ENCODE measurements around the gene SLC24A4.

The SLC24A4 gene

DNA sequence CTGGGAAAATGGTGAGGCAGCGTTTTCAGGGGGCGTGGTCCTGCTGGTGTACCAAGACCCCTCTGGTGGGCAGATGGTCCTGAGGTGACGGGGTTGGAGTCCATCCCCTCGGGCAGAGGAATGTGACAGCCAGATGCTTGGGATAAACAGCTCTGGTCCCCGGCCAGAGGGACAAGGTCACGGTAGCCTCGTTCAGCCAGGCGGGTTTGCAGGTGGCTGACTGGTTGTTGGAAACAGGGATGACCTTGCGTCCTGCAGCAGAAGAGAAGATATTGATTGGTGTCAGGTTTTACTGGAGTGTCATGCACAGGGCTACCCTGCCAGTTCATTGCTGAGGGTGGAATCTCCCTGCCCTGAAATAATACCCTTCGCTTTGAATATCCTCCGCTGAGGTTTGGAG is 43.3 kb downstream of the SLC24A4 start:
- no peak for DNase-seq (ENCODE audit: extremely low read depth in 1 of 2, low read depth in 1 of 2)

DNA sequence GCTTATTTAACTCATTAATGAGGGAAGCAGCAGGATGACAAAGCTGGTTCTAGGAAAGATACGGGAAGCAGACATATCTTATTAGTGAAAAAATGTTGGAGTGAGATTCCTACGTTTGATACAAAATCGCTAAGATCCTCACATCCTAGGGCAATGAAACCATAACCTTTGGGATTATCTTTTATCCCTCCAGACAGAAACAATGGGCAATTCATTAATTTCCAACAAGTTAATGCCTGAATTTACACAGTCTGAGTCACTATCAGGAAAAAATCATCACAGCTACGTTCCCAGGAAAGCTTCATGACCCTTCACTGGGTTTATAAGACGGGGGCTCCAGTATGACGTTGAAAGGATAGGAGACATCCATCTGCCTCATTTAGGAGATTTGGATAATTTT is 45.0 kb downstream of the SLC24A4 start:
- no peak for DNase-seq (ENCODE audit: extremely low read depth in 1 of 2, low read depth in 1 of 2)

DNA sequence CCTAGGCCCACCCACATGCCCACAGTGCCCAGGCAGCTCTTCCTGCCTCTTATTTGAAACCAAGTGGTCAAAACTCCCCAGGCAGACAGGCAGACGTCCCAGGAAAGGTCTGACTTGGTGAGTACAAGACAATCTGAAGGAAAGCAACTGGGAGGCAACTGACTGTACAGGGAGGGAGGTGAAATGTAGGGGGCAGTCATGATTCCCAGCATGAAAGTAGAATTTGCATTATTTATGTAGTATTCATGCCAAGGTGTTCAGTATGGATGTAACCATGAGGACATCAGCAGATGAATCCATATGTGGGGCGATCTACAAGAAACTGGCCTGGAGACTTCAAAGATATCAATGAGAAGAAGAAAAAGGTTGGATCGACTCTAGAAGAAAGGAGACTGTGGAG is 46.1 kb downstream of the SLC24A4 start:
- no peak for DNase-seq (ENCODE audit: extremely low read depth in 1 of 2, low read depth in 1 of 2)

DNA sequence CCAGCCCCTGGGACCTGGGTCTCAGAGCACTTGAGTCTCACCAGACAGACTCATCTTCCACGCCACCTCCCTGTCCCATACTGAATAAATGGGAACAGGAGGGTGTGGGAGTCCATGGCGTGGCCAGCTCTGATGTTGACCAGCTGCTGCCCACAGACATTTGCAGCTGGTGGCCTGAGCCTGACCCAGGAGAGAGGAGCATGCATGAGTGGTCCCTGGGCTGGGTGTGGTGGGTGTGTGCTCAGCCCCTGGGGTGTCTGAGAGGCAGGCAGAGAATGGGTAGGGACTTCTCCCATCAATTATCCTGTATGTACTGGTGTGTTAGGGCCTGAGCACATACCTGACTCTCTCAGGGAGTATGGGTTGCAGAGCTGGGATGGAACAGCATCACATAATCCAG is 49.3 kb downstream of the SLC24A4 start:
- DNase-seq (ENCODE audit: extremely low read depth in 1 of 2, low read depth in 1 of 2) = no peak

DNA sequence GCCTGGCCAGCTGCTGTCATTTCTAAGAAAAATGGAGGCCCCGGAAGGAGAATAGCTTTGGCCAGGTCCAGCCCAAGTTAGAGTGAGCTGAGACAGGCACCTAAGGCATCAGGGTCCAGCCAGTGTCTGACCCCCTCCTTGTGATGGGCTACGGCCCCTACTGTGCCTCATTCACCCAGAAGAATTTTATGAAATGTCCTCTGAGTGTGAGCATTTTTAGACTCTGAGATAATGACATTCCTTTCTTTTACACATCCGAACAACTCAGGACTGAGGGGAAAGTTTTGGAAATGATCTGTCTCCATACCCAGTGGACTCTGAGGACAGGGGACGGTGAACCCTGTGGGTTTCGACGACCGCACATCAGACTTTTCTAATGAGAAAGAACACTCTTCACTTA is 50.4 kb downstream of the SLC24A4 start:
- DNase-seq (ENCODE audit: extremely low read depth in 1 of 2, low read depth in 1 of 2) = no peak

DNA sequence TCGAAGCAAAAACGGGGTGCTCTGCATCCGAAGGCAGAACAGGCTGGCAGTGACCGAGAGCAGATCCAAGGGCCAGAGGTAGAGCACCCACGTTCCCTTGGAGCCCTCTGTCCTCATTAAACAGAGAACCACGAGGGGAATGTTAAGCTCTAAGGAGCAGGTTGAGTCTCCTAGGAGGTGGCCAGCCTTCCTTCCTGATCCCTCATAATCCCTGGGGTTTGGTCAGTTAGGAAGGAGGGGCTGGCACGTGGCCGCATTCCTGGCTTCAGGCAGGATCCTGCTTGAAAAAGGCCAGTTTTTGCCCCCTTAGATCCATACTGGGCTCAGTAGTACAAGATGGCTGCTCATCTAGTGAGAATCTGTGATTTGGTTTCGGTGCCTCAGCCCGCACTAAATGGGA is 57.2 kb downstream of the SLC24A4 start:
- no peak for DNase-seq (ENCODE audit: extremely low read depth in 1 of 2, low read depth in 1 of 2)

DNA sequence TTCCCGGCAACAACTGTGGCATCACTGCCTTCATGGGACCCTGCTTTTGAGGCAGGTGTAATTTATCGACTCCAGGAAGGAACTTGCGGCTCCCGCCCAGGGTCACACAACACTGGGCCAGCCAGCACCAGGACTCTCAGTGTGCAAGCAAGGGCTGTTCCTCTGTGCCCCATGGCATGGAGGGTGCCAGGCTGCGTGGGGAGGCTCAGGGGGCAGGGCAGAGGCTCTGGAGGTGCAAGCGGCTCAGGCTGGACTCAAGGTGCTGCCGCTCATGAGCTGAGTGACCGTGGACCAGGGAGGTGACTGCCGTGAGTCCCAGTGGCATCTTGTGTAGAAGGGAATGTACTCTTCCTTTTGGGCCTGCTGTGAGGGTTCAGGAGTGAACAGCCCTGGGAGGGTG is 57.6 kb downstream of the SLC24A4 start:
- DNase-seq (ENCODE audit: extremely low read depth in 1 of 2, low read depth in 1 of 2) = no peak

DNA sequence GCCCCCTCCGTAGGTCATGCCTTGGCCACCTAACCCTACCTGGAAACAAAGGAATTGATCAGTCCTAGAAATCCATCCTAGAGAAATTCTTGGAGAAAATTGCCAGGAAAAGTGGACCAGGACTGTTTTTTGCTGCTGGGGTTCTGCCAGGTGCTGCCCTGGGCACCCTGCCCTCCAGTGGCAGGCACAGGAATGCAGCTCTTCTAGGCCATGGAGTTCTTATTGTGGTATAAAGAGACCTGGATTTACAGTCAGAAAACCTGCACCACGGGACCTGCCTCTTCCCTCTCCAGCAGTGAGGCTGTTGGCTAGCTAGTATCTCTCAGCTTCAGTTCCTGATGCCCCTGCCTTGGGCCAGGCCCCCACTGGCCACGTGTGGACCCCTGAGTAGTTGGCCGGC is 59.7 kb downstream of the SLC24A4 start:
- no peak for DNase-seq (ENCODE audit: extremely low read depth in 1 of 2, low read depth in 1 of 2)

DNA sequence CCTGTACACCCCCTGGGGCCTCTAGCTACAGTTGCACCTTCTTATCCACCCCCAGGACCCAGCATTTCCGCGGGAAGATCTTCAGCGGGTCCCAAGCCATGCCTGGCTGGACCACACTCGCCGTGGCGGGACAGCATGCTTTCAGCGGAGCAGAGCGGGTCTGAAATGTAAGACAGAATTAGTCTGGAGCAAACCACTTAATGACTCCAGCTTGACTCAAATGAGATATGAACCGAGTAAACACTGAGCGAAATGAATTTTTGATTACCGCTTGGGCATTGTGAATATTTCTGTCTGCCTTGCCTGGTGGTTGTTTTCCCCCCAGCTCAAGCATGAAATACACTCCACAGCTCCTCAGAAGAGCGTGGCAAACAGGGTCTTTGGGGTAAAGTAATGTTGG is 60.8 kb downstream of the SLC24A4 start:
- no peak for DNase-seq (ENCODE audit: extremely low read depth in 1 of 2, low read depth in 1 of 2)

DNA sequence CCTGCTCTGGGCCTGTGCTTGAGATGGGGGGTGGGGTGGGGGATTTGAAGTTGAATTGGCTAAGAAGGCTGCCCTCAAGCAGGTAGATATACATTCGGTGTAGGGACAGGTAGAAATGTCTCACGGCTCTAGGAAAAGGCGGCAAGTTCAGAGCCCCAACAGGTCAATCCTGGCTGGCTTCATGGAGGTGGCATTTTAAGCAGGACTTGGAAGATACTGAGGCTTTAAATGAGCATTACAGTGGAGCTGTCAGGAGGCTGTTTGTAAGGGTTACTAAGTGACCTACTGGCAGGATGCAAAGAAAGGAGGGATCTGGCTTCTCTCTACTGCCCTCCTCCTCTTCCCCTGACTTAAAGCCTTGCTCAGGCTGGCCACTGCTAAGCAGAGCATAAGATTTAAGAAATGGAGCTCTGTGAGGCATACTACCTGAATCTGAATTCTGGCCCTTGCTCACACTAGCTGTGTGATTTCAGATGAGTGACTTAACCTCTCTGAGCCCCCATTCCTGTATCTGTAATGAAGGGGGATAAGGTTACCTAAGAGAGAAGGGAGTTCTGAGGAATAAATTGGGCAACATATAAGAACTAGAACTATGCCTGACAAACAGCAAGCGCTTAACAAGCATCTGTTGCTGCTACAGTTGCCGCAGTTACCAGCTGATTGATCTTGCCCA is 61.6 kb downstream of the SLC24A4 start:
- no peak for DNase-seq (ENCODE audit: extremely low read depth in 1 of 2, low read depth in 1 of 2)

DNA sequence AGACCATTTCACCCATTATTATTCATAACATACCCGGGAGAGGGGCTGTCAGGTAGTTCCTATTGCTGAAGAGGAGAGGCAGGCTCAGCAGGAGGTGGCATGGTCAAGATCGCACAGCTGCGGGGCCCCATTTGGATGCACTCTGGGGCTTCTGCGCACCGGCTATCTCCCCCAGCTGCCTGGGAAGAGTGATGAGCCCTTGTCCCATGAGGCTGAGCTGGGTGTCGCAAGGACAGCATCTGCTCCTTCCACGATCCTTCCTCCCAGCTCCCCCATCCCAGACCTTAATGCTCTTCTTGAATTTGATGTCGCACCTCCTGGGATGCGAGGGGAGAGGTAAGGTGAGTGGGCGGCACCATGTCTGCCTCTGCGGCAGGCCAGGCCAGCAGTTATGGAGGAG is 62.6 kb downstream of the SLC24A4 start:
- no peak for DNase-seq (ENCODE audit: extremely low read depth in 1 of 2, low read depth in 1 of 2)

DNA sequence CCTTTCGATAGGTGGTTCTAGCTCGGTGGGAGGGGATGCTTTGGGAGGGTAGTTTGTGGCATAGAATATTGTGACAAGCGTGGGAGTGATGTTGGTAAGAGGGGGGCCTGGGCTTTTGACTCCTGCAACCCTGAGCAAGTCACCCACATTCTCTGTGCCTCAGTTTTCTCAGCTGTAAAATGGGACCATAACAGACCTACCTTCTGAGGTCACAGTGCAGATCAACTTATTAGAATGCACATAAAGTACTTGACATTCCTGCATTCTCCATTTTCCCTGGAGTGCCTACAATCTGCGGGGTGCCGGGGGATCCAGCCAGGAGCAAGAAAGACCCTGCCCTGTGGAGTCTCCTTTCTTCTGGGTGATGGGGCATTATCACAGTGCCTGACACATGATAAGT is 63.2 kb downstream of the SLC24A4 start:
- DNase-seq (ENCODE audit: extremely low read depth in 1 of 2, low read depth in 1 of 2) = no peak

DNA sequence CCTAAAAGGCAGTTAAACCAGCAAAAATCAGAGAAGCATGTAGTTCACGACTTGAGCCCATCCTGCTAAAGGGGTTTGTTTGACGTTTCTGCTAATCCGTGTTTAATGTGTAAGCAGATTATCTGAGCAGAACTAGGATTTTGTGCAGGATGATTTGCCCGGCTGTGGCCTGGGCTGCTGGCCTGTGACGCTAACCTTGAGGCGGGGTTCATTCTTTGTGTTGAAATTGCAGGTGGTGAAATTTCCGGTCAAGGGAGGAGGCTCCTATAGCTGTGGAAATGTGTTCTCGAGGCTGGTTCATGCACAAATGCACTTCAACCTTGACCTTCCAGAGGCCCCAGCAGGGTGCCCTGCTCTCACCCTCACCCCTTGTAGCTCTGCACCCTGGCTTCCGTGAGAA is 63.7 kb downstream of the SLC24A4 start:
- DNase-seq (ENCODE audit: extremely low read depth in 1 of 2, low read depth in 1 of 2) = no peak

DNA sequence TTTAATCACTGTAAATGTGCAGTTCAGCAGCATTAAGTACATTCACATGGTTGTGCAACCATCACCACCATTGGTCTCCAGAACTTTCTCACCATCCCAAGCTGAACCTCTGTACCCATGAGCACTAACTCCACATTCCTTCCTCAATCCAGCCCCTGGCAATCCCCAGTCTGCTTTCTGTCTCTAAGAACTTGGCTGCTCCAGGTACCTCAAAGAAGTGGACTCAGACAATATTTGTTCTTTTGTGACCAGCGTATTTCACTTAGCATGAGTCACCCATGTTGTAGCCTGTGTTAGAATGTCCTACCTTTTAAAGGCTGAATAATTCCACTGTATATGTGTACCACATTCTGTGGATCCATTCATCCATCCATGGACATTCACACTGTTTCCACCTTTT is 64.6 kb downstream of the SLC24A4 start:
- DNase-seq (ENCODE audit: extremely low read depth in 1 of 2, low read depth in 1 of 2) = no peak

DNA sequence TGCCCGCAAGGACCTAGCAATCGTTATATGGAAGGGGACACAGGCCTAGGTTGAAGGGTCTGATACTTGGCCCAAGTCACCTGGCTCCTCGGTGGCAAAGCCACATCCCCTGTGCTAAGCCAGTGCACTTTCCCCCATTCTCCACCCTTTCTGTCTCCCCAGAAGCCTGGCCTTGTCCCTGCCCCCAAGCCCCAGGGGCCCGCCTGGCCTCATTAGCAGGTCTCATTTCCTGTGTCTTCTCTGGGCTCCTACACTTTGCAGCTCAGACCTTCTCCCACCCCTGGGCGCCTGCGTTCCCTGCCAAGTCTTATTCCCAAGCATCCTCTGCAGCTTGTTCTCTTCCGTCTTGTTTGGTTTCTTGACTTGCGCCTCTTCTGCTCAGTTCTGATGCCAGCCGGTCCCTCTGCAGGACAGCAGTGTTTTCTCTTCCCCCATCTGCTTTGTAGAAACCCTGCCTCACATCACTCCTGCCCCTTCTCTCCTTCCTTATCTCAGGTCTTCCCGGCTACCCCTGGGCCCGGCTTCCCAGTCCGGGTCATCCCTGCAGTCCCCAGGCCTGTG is 66.7 kb downstream of the SLC24A4 start:
- DNase-seq (ENCODE audit: extremely low read depth in 1 of 2, low read depth in 1 of 2) = no peak

DNA sequence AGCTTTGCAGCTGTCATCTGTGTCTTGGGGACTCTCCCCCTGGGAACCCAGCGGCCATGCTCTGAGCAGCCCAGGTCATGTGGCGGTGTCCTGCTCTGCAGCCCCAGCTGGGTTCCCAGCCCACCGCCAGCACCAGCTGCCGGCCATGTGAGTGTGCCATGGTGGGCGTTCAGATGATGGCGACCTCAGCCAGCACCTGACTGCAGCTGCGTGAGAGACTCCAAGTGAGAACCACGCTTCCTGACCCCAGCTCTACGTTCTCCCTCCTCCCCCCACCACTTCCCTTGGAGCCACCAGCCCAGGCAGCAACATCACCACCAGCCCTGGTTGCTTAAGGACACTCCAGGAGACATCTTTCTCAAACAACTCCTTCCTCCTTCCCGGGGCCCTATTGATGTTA is 68.8 kb downstream of the SLC24A4 start:
- no peak for DNase-seq (ENCODE audit: extremely low read depth in 1 of 2, low read depth in 1 of 2)

DNA sequence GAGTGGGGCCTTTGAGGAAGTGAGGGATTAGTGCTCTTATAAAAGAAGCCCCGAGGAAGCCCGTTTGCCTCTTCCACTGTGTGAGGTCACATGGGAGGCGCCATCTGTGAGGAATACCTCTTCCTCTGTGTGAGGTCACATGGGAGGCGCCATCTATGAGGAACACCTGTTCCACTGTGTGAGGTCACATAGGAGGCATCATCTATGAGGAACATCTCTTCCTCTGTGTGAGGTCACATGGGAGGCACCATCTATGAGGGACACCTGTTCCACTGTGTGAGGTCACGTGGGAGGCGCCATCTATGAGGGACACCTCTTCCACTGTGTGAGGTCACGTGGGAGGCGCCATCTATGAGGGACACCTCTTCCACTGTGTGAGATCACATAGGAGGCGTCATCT is 69.7 kb downstream of the SLC24A4 start:
- DNase-seq (ENCODE audit: extremely low read depth in 1 of 2, low read depth in 1 of 2) = no peak

DNA sequence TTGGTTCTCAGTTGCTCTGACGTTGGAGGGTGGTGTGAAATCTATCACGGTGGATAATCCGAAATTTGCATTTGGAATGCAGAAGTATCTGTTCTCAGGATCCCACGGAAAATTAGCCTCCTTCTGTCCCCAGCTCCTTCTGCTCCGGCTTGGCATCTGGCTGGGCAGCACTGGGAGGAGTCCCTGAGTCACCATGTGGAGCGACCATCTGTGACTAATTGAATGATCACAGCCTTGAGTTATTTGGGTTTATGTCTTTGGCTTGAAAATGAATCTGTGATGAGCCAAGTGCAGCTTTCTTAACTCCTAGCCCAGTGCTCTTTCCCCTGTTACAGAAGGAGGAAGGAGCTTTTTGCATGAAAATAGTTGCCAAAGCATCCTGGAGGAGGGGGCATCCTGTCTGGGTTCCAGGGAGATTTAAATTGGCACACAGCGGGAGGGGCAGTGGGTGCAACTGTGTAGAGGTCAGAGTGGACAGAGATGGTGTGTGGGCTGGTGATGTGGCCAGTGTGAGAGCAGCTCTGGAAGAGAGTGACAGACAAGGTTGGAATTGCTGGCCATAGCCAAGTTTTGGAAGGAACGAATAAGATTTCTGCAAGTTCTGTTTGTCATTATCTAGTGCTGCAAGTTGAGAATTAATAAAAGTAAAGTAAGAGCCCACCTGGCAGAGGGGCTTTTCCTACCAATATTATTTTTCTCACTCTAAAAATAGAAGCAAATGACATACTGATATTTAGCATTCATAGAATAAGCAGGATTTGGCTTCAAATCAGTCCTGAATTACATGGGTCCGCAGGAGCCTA is 74.4 kb downstream of the SLC24A4 start:
- DNase-seq (ENCODE audit: extremely low read depth in 1 of 2, low read depth in 1 of 2) = no peak

DNA sequence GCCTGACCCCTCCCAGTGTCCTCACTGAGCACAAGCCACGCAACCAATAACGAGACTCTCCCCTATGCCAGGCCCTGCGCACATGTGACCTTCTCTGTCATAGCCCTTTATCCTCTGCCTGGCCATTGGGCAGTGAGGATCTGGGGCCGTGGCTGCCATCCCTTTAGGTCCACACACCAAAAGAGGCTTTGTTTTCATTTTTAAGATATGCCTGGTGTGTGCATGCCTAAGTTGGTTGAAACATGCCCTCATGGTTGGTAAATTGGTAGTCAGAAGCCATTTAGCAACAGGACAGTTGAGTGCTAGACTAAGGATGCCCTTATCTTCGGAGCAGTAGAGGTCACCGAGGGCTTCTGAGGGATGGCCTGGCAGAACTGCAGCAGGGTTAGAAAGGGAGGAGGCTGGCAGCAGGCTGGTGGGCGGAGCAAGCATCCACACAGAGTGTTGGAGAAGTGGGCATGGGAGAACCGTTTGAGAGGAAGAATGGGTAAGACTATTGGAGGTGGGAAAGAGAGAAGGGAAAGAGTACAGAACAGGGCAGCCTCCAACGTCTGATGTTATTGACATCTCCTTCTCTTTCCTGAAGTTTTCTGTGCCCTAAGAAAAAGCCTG is 75.1 kb downstream of the SLC24A4 start:
- DNase-seq (ENCODE audit: extremely low read depth in 1 of 2, low read depth in 1 of 2) = no peak

DNA sequence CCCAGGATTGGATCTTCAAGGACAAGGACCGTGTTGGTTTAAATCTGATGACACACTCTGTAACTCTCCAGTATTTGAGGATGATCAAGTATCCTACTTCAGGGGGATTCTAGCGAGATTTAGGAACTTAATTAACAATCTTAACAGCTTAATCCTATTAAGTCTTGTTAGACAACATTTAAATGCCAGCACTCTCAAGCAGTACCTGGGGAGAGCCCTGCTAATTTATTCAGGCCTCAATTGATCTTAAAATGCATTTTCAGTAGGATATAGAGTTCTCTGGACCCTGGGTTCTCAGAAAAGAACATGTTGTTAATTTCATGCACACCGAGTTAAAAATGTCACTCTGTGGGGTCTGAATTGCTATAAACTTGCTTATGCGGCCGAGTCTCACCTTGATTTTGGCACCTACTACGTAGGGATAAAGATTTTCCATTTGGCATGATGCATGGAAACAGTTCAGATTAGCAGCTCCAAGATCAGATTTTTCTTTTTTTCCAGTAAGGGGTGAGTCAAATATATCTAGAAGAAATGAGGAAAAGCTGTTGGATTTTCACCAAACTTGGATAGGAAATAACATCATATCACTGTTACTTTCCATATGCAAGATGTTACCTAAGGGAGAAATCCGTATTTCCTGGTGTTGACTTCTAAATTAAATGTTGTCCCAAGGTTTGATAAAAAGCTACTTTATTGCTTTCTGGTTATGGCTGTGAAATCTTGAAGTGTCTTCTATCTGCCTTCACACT is 76.1 kb downstream of the SLC24A4 start:
- no peak for DNase-seq (ENCODE audit: extremely low read depth in 1 of 2, low read depth in 1 of 2)
